Mesenchymal stem cell (in vitro differentiated cells and primary cell): ENCODE data around the gene PHC2.

Experiments
- DNase-seq: peaks from one replicate; pipeline ENCODE4 v3.0.0-alpha.2; 2013
- H2AFZ ChIP-seq: one replicate; pipeline ENCODE4 v1.6.1; 2013; ENCODE audit warnings: low read depth, mild to moderate bottlenecking, control low read depth, inconsistent platforms, low read length, moderate library complexity
- H2AK5ac ChIP-seq: 2 replicates; pipeline ENCODE4 v1.6.1; 2013; ENCODE audit warnings: low read length, moderate library complexity, mild to moderate bottlenecking, inconsistent platforms; ENCODE audit not compliant: severe bottlenecking
- H2BK120ac ChIP-seq: one replicate; pipeline ENCODE4 v1.6.1; 2013; ENCODE audit warnings: low read depth, mild to moderate bottlenecking, inconsistent platforms, low read length, moderate library complexity
- H2BK12ac ChIP-seq, 2 experiments: one replicate each; pipeline ENCODE4 v1.6.1; 2013; ENCODE audit warnings: inconsistent platforms in 2 of 2, low read length in 2 of 2, mild to moderate bottlenecking in 2 of 2, moderate library complexity in 2 of 2, control low read depth in 1 of 2
- H2BK15ac ChIP-seq: one replicate; pipeline ENCODE4 v1.6.1; 2013; ENCODE audit warnings: mild to moderate bottlenecking, low read depth, inconsistent platforms; ENCODE audit not compliant: poor library complexity, severe bottlenecking
- H2BK5ac ChIP-seq: 2 replicates; pipeline ENCODE4 v1.6.1; 2013; ENCODE audit warnings: low read depth, mild to moderate bottlenecking, low read length, control low read depth, inconsistent platforms; ENCODE audit not compliant: poor library complexity, severe bottlenecking
- H3K14ac ChIP-seq, 2 experiments: one replicate each; pipeline ENCODE4 v1.6.1; 2013; ENCODE audit warnings: inconsistent platforms in 2 of 2, low read length in 2 of 2, control low read depth in 1 of 2, mild to moderate bottlenecking in 1 of 2, moderate library complexity in 1 of 2
- H3K18ac ChIP-seq, 2 experiments: one replicate each; pipeline ENCODE4 v1.6.1; 2013; ENCODE audit warnings: inconsistent platforms in 2 of 2, low read length in 2 of 2, control low read depth in 1 of 2, low read depth in 1 of 2, mild to moderate bottlenecking in 1 of 2
- H3K23ac ChIP-seq, 2 experiments: one replicate each; pipeline ENCODE4 v1.6.1; 2013; ENCODE audit warnings: inconsistent platforms in 2 of 2, low read length in 2 of 2, mild to moderate bottlenecking in 2 of 2, moderate library complexity in 2 of 2, control low read depth in 1 of 2
- H3K27ac ChIP-seq: 2 replicates; pipeline ENCODE4 v1.5.1; 2013; ENCODE audit warnings: mild to moderate bottlenecking, moderate library complexity, low read length, control low read depth, inconsistent platforms; ENCODE audit not compliant: poor library complexity, severe bottlenecking
- H3K27me3 ChIP-seq, 2 experiments: 2 replicates each; pipeline versions ENCODE4 v1.6.1 to v1.7.0; 2013; ENCODE audit warnings: low read length in 2 of 2, mild to moderate bottlenecking in 2 of 2, moderate library complexity in 2 of 2, control low read depth in 1 of 2, inconsistent platforms in 1 of 2; ENCODE audit not compliant: control insufficient read depth in 1 of 2, insufficient read depth in 1 of 2
- H3K36me3 ChIP-seq, 2 experiments: 2 replicates each; pipeline versions ENCODE4 v1.6.1 to v1.7.0; 2013; ENCODE audit warnings: low read length in 2 of 2, control low read depth in 1 of 2, inconsistent platforms in 1 of 2, low read depth in 1 of 2, mild to moderate bottlenecking in 1 of 2; ENCODE audit not compliant: insufficient read depth in 2 of 2, control insufficient read depth in 1 of 2
- H3K4ac ChIP-seq, 2 experiments: one replicate each; pipeline ENCODE4 v1.6.1; 2013; ENCODE audit warnings: inconsistent platforms in 2 of 2, low read length in 2 of 2, mild to moderate bottlenecking in 2 of 2, moderate library complexity in 2 of 2, control low read depth in 1 of 2, low read depth in 1 of 2
- H3K4me1 ChIP-seq: 2 replicates; pipeline ENCODE4 v1.6.1; 2013; ENCODE audit warnings: low read depth, low read length, control low read depth; ENCODE audit not compliant: control insufficient read depth, insufficient read depth
- H3K4me2 ChIP-seq: 2 replicates; pipeline ENCODE4 v1.6.1; 2013; ENCODE audit warnings: low read length, mild to moderate bottlenecking, inconsistent platforms; ENCODE audit not compliant: poor library complexity, severe bottlenecking
- H3K4me3 ChIP-seq, 2 experiments: 2 replicates each; pipeline versions ENCODE4 v1.5.1 to v1.7.0; 2013; ENCODE audit warnings: low read length in 2 of 2, mild to moderate bottlenecking in 2 of 2, control low read depth in 1 of 2, low read depth in 1 of 2; ENCODE audit not compliant: insufficient read depth in 1 of 2
- H3K79me1 ChIP-seq: replicated peaks from 2 replicates; pipeline ENCODE4 v1.6.1; 2013; ENCODE audit warnings: mild to moderate bottlenecking, control low read depth, low read length, inconsistent platforms; ENCODE audit not compliant: poor library complexity, severe bottlenecking
- H3K9ac ChIP-seq: 2 replicates; pipeline ENCODE4 v1.7.0; 2013; ENCODE audit warnings: mild to moderate bottlenecking, low read length, moderate library complexity
- H3K9me3 ChIP-seq: 2 replicates; pipeline ENCODE4 v1.7.0; 2013; ENCODE audit warnings: mild to moderate bottlenecking, low read length; ENCODE audit not compliant: control insufficient read depth
- H4K8ac ChIP-seq: one replicate; pipeline ENCODE4 v1.6.1; 2013; ENCODE audit warnings: inconsistent platforms, mild to moderate bottlenecking, low read length, moderate library complexity
- H4K91ac ChIP-seq: one replicate; pipeline ENCODE4 v1.6.1; 2013; ENCODE audit warnings: mild to moderate bottlenecking, low read length, inconsistent platforms
- WGBS: methylation state at CpG from one replicate; pipeline ENCODE4 v1.1.7; 2013; ENCODE audit warnings: mixed read lengths; 5-methylcytosine and 5-hydroxymethylcytosine counted together

PHC2 gene

GRCh38 chr1:33426916-33427315 is 4.0 kb downstream of the PHC2 start:
- H3K14ac ChIP-seq, result no peak overlapping the region
- peak overlapping the region; percentile 55 for H2AK5ac ChIP-seq
- no peak overlapping the region for H4K8ac ChIP-seq
- no peak overlapping the region for H2BK15ac ChIP-seq
- no peak overlapping the region for H3K18ac ChIP-seq
- WGBS, result 60% methylated on average over 2 of the region's 3 CpGs
- H4K91ac ChIP-seq, result no peak overlapping the region
- H3K4me2 ChIP-seq, result no peak overlapping the region
- H3K4me1 ChIP-seq, result peaks cover 8% of the 10 kb centered on the region
- no peak overlapping the region for H2AFZ ChIP-seq
- no peak overlapping the region for H3K9ac ChIP-seq
- H3K9me3 ChIP-seq, result no peaks in the 10 kb centered on the region
- no peak overlapping the region for H3K23ac ChIP-seq
- H3K4ac ChIP-seq, result no peak overlapping the region
- peaks cover 3% of the 10 kb centered on the region for H3K79me1 ChIP-seq
- H2BK120ac ChIP-seq, result no peak overlapping the region
- DNase-seq, result no peak
- no peak overlapping the region for H2BK5ac ChIP-seq
- H3K27me3 ChIP-seq, result no peaks in the 10 kb centered on the region
- H3K27ac ChIP-seq, result no peak overlapping the region
- H2BK12ac ChIP-seq, result no peak overlapping the region
- H3K4me3 ChIP-seq, result peak overlapping the region in 1 of 2 experiments; percentile 1
- H3K36me3 ChIP-seq, result peaks cover 0 to 49% of the 10 kb centered on the region in 2 experiments

- Histone ChIP-seq H3K18ac (no peak overlapping the region), H3K9ac (no peak overlapping the region), H4K8ac (peak overlapping the region; percentile 76), H3K27ac (no peak overlapping the region), H3K4me2 (no peak overlapping the region), H2AFZ (no peak overlapping the region), H3K14ac (no peak overlapping the region), H3K79me1 (peaks cover 3% of the 10 kb centered on the region), H3K36me3 (peaks cover 0 to 55% of the 10 kb centered on the region in 2 experiments), H3K9me3 (no peaks in the 10 kb centered on the region), H3K4me1 (peaks cover 6% of the 10 kb centered on the region), H2BK5ac (no peak overlapping the region), H3K4me3 (no peak overlapping the region), H3K27me3 (no peaks in the 10 kb centered on the region), H2BK12ac (peak overlapping the region in 1 of 2 experiments; percentile 30), H3K4ac (no peak overlapping the region), H2BK15ac (no peak overlapping the region), H2BK120ac (no peak overlapping the region), H2AK5ac (no peak overlapping the region), H3K23ac (no peak overlapping the region), H4K91ac (peak overlapping the region; percentile 72)
- WGBS, result 98% methylated on average over 2 of the region's 2 CpGs
- no peak for DNase-seq
These were observed 5.0 kb downstream of the PHC2 start for GRCh38 chr1:33425900-33426299.

GRCh38 chr1:33424610-33425009 is 6.3 kb downstream of the PHC2 start:
- Histone ChIP-seq H3K14ac (no peak overlapping the region), H3K27me3 (no peaks in the 10 kb centered on the region), H2BK15ac (no peak overlapping the region), H4K91ac (no peak overlapping the region), H3K4ac (no peak overlapping the region), H3K18ac (no peak overlapping the region), H4K8ac (no peak overlapping the region), H3K4me1 (peaks cover 6% of the 10 kb centered on the region), H2AFZ (no peak overlapping the region), H3K27ac (peak overlapping the region; percentile 69), H3K79me1 (peaks cover 5% of the 10 kb centered on the region), H3K36me3 (peaks cover 0 to 67% of the 10 kb centered on the region in 2 experiments), H3K4me2 (no peak overlapping the region), H2AK5ac (no peak overlapping the region), H3K23ac (no peak overlapping the region), H3K9ac (peak overlapping the region; percentile 73), H2BK12ac (no peak overlapping the region), H3K4me3 (no peak overlapping the region), H3K9me3 (no peaks in the 10 kb centered on the region), H2BK5ac (no peak overlapping the region), H2BK120ac (no peak overlapping the region)
- WGBS, result 0% methylated on average over 1 of the region's 2 CpGs
- no peak for DNase-seq

GRCh38 chr1:33424205-33424604 is 6.7 kb downstream of the PHC2 start:
- WGBS, result 86% methylated on average over 2 of the region's 4 CpGs
- H3K18ac ChIP-seq, result no peak overlapping the region
- no peak overlapping the region for H3K4me2 ChIP-seq
- H3K14ac ChIP-seq, result no peak overlapping the region
- H2AK5ac ChIP-seq, result no peak overlapping the region
- H4K8ac ChIP-seq, result no peak overlapping the region
- H2AFZ ChIP-seq, result no peak overlapping the region
- H2BK120ac ChIP-seq, result no peak overlapping the region
- H3K23ac ChIP-seq, result no peak overlapping the region
- peaks cover 0 to 69% of the 10 kb centered on the region in 2 experiments for H3K36me3 ChIP-seq
- no peak overlapping the region for H2BK5ac ChIP-seq
- H3K9me3 ChIP-seq, result peaks cover 1% of the 10 kb centered on the region
- H3K9ac ChIP-seq, result peak overlapping the region; percentile 73
- peaks cover 6% of the 10 kb centered on the region for H3K79me1 ChIP-seq
- H3K4me3 ChIP-seq, result no peak overlapping the region
- H3K27me3 ChIP-seq, result no peaks in the 10 kb centered on the region
- DNase-seq, result peak; percentile 57
- no peak overlapping the region for H2BK15ac ChIP-seq
- H3K27ac ChIP-seq, result peak overlapping the region; percentile 69
- no peak overlapping the region for H2BK12ac ChIP-seq
- peaks cover 6% of the 10 kb centered on the region for H3K4me1 ChIP-seq
- no peak overlapping the region for H3K4ac ChIP-seq
- H4K91ac ChIP-seq, result no peak overlapping the region
